GM18873 (cell line): Measurements from ENCODE around the gene HEPHL1.

Source experiments
- ATAC-seq: cut with Tn5 transposase; IDR thresholded peaks from one replicate; pipeline ENCODE4 v1.9.1; 2021; ENCODE audit warnings: mild to moderate bottlenecking, moderate library complexity, moderate number of reproducible peaks; ENCODE audit not compliant: unreplicated experiment, low FRiP score

Gene HEPHL1

GRCh38 chr11:94128291-94128745 lies 107.2 kb downstream of the HEPHL1 start:
- no peak for ATAC-seq

GRCh38 chr11:94128746-94129511 lies 107.8 kb downstream of the HEPHL1 start, which contains the start of gene PANX1:
Gene PANX1, plus strand, starts transcription at chr11:94128841. Its CDS starts 472 bp downstream, at chr11:94129313.
- peak; percentile 83 for ATAC-seq

GRCh38 chr11:94129512-94130297 lies 108.6 kb downstream of the HEPHL1 start:
- no peak for ATAC-seq

DNA sequence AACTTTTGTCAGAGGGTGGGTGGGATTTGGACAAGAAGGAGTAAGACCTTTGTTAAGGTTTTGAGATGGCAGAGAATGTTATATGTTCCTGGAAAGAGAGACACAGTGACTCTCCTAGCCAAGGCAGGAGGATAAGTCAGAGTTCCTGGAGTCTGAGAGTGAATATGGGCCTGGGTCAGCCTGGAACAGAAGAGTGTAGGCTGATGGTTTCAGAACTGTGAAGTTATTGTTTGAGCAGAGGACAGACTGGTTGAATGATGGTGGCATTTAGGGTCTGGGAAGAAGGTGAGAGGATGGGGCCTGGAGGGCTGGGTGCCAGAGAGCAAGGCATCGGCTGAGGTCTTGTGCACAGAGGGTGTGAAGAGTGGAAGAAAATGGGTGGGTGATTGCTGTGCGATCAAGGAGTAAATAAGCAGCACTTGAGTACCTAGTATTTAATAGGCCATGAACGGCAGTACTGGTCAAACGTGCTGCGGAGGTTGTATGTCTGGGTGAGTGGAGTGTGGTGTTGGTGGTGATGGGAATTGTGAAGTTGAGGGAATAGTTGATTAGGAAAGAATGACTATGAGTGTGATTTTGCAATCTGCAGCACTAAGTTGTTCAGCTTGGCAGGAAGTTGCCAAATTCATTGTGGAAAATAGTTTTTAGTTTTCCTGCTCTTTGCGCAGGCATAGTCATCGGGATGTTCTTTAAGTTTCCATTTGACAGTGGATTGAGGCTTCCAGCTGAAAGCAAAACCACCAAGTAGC lies 109.3 kb downstream of the HEPHL1 start:
- ATAC-seq, result no peak

DNA sequence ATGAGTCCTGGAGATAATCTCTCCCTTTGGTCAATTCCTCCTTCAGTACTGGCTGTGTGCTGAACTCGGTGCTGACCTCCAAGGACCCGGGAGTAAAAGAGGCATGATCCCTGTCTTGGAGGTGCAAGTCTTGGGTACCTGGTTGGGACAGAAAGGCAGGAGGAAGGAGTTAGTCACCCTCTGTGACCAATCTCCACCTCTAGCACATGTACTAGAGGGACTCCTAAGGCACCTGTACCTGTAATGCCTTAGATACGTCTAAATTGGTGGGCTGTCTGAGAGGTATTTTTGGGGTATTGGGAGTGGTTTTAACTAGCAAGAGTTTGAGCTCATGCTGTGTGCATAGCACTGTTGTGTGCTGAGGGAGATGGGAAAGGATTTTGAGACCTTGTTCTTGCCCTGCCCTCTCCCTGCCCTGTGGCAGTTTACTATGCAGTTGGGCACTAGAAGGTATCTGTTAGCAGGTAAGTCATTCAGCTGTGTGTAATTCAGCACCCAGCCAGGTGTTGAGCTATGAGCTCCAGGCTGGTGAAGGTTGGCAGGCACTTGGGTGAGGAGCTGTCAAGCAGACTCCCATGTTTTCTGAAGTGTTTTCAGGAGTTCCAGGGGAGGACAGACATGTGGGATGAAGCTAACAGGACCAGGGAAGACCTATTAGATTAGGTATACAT lies 110.0 kb downstream of the HEPHL1 start:
- ATAC-seq, result no peak

DNA sequence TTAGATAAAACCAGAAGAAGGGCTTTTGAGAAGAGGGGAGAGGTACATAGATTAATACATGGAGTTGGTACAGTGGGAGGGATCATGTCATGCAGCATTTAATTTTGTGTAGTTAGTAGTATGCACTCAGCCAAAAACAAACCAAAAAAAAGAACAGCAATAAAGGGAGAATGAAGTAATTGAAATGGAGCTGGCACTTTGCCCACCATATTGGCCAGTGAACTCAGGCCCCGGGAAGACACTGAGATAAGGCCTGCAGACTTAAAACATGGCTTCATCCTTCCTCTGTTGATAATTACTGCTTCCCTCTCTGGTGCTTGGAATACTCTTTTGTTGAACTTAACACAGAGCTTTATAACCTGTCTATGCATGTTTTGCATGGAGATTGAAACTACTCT lies 110.6 kb downstream of the HEPHL1 start:
- ATAC-seq, result no peak

DNA sequence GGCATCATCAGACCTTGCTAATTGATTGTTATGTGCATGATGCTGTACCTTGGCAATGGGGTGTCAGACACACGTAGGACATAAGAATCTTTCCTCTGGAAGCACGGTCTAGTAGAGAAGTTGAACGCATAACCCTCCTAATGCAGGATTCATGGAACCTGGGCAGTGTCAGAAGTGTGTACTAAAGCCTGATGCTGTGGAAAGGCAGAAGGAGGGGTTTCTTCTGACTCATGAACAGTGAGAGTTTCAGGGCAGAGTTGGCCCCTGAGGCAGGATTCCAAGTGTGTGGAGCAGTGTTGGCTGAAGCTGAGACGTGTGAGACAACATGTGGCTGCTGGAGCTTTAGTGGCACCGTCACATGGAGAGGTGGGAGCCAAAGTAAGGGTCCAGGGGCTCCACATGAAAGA lies 111.0 kb downstream of the HEPHL1 start:
- no peak for ATAC-seq

DNA sequence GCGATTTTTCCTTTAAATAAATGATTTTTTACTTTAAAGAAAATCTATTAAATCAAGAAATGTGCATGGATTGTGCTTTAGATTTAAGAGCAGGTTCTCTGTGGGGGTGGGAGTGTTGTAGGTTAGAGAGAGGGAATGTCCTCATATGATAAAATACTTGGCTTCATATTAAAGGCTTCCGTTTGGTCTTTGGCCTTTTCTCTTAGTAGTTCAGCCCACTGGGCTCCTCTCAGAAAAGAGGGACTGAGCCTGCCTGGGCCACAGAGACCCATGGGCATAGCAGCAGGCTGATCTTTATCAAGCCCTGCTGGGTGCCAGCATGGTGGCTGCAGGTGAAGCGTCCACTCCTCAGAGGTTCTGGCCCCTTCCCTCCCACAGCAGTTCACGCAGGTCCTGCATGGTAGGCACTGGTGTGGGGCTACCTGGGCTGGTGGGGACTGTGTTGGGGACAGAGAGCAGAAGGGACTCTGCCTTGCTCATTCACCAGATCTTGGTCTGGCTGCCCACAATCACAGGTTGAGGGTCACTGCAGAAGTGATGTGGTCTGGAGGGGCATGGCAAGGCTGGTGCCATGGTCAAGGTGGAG lies 111.8 kb downstream of the HEPHL1 start:
- no peak for ATAC-seq

GRCh38 chr11:94133752-94134151 lies 112.6 kb downstream of the HEPHL1 start:
- ATAC-seq, result no peak

DNA sequence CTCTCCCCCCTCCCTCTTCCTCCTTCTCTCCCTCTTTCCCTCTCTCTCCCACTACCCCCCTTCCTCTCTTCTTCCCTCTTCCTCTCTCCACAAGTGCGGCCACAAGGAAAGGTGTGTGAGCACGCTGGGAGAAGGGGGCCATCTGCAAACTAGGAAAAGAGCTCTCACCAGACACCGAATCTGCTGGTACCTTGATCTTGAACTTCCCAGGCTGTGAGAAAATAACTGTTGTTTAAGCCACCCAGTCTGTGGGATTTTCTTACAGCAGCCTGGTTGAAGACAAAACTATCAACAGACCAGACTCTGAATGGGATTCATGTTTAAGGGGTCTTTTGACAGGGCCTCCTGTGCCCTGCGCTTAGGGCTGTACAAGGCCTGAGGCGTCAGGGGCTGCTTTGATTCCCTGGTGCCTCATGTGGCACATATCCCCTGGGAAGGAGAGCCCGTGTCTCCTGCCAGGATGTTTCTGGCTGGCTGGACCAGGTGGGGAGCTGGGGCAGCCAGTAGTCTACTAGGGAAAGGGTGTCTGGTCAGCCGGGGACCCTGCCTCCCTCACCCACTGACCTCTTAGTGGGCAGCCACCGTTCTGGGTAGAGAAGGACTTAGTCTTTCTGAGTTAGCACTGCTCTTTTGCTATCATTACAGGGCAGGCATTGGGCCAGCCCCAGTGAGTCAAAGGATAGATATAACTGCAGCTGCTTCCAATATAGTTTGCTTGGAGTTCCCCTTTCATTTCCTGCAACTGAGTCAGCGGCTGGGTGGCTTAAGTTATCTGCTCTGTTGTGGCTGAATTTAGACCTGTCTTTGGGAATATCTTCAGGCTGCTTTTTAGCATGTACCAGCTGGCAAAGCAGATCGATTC lies 113.7 kb downstream of the HEPHL1 start:
- peak; percentile 51 for ATAC-seq

GRCh38 chr11:94139416-94139815 lies 118.3 kb downstream of the HEPHL1 start:
- no peak for ATAC-seq

DNA sequence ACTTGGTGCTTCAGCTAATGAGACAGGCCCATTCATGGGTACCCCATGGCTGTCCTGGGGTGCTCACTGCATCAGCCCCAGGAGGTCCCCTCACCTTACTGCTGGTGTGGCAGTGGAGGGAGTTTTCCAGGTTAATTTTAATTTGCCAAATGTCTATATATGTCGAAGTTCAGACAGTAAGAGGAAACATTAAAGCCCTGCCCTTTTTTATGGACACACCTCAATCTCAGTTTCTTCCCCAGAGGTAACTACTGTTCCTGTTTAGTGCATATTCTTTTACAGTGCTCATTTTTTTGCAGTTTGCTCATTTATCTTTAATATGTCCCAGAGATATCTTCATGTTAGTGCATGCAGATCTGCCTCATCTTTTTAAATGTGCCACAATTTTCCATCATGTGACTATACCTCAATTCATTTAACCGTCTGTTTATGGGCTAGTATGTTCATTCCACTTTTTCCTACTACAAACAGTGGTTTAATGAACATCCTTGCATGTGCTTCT lies 119.1 kb downstream of the HEPHL1 start:
- ATAC-seq, result no peak

DNA sequence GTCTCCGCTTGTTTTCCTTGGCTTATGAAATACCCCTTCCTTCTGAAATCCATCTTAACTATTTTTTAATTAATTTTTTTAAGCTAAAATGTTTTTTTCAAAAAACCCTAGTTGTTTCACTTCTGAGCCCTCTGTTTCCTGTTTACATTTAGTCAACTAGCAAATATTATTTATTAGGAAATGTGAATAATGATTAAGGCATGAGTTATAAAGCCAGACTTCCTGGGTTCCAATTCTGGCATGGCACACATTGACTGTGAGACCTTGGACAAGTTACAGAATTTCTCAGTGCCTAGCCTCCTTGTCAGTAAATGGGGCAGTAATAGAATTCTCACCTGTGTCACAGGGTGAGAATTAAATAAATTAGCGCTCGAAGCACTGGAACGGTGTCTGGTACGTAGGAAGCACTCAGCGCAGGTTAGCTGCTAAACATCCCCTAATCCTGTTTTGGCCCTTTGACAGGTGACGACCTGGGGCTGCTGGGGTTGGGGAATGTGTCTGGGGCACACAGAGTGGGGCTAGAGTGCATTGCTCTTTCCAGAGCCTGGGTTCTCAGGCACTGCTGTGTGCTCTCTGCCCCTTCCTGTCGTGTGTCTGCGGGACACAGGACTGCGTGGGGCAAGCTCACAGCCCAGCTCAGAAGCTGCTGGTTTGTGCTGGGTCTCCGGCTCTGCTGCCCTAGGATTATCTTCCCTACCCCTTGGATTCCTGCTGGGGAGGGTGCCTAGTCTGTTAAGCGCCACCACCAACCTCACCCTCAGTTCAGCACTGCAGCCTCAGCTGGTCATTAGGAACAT lies 120.6 kb downstream of the HEPHL1 start:
- no peak for ATAC-seq

GRCh38 chr11:94142308-94143281 lies 121.4 kb downstream of the HEPHL1 start:
- no peak for ATAC-seq

DNA sequence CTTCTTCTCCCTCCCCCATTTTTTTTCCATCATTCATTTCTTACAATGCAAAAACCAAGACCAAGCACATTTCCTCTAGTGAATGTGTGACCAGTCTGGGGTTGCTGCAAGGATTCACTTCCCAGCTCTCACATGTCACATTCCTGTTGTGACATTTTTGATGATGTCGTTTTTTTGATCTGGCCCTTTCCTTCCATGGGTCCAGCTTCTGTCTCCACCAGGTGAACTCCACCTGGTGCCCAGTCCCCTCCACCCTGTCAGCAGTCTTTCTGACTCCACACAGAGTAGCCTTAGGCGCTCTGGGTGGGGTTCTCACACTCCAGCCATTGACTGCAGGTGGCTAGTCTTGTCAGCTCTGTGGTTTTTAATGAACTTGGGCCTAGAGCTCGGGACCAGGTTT lies 123.1 kb downstream of the HEPHL1 start:
- no peak for ATAC-seq

DNA sequence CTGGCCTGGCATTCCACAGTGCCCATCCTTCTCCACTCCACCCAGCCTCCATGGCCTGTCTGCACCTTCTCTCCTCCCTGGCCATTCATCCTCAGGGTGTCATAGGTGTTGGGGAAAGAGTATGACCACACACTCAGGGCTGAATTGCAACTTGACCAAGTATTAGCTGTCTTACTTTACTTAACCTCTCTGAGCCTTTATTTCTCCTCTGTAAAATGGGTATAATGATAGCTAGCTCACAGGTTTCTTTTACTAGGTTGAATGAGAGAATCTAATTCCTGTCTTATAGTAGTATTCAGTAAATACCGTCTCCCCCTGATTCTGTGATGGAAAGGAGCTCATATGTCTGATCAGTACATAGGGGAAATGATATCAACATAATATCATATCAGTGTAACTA lies 123.5 kb downstream of the HEPHL1 start:
- no peak for ATAC-seq

- ATAC-seq, result no peak
Observed at GRCh38 chr11:94145431-94145830, 124.3 kb downstream of the HEPHL1 start.
